Glomerular visceral epithelial cell (primary cell): ENCODE results near the gene ACTR3.

ENCODE experiments used
- DNase-seq: peaks from one replicate; pipeline ENCODE4 v3.0.0-alpha.2; 2016; ENCODE audit errors: extremely low spot score

ACTR3 gene

DNA sequence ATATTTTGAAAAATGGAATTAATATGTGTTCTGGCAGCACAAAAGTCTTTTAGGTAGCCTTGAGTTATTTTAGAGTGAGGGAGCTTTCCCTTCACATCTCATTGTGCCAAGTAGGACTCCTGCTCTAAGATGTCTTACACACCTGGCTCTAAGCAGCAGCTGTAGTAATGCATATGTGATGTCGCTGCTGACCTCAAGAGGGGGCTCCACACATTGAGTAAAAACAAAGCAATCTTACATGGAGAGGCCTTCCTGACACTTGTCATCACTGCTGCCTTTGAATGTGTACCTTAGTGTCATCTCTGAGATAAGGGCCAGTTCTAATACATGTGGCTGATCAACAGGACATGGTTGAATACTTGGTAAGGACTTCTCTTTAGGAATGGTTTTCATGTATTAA, 75.8 kb downstream of the ACTR3 start:
- DNase-seq = peak; percentile 60

DNA sequence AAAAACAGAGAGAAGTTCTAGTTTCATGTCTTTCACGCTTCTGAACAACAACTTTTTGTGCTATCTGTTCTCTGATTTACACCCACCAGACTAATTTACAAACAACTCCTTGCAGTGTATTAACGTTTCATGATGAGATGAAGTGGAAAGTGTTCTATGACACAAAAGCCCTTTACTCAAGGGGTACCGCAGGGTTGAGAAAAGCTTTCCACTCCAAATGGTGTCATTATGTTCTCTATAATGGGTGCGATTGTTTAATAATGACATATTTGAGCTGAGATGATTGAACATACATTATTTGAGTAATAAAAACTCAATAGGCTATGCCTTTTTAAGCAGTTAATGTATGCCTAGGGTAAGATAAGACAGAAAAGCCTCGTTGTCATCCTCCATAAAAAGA, 76.3 kb downstream of the ACTR3 start:
- no peak for DNase-seq

DNA sequence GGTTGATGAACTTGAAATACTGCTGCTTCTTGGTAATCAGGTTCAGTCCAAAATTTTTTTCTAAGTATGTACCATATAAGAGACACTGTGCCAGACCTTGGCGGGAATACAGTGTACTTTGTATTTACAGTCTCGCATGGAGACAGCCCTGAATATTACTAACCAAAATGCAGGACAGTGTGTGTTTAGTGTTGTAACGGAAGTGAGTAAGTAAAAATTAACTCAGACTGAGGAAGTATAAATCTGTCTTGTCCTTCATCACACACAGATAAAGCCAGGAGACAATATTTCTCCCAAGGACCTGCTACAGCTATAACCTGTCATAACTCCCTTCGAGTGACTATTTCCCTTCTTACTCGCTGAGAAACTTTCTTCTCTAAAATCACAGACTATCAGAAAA, 76.9 kb downstream of the ACTR3 start:
- peak; percentile 36 for DNase-seq

DNA sequence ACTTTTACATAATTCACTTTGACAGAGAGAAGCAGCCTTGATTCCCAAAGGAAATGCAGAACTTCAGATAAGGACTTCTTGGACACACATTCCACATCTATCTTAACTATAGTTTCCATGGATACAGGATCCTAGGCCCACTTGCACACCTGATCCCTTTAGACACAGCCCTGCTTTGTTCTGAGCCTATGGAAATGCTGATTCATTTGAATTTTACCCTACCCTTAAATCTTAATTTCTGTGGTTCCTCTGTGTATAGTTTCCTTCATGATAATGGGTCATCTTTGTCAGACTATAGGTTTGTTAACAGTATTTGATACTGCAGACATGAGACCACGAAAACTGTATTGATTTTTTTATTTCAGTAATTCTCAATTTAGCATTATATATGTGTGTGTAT, 77.4 kb downstream of the ACTR3 start:
- DNase-seq = no peak

DNA sequence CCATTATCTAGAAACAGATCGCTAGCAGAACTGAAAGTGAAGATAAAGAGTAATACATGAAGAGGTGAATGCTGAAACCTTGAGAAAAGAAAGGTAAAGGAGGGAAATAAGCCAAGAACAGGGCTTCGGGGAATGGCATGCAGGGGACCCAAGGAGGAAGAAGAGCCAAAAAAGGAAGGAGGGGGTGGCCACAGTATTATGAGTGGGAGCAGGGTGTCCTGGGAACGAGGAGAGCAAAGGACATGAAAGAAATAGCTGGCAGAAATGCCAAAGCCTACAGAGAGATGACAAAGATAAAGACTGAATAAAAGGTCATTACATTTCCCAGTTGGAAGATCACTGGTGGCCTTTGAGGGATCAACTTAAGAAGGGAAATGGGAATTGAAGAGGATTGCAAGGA, 82.9 kb downstream of the ACTR3 start:
- no peak for DNase-seq

DNA sequence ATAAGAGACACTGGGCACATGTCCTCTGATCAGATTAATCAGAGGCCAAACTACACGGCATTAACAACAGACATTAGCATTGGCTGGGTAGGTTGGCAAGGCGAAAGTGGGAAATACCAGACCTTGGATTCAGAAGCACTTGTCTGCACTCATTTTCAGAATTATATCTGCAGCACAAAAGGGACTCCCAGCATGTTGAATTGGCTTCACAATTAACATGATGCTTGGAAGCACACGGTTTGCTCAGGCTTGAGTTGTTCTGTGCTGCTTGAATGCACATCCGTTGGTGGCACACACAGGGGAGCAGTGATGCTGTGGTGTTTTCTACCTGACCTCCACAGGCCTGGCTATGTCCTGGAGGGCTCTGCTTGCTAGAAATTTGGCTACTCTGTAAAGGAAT, 83.9 kb downstream of the ACTR3 start:
- no peak for DNase-seq

DNA sequence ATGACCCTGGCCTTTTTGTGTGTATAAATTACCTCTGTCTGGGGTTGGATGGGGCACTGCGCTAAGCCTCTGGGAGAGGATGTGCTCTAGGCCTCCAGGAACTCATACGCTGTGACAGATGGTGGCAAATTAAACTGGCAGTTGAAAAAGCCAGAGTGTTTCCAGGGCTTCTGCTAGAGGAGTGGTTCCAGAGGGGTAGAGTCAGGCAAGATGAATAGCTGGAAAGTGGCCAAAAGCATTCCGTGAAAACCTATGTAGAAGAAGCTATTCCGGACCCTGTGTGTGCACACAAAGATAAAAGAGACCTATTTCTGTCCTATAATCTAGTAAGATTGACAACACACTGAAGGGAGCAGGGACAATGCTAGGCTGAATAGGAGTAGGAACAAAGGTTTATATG, 84.8 kb downstream of the ACTR3 start:
- DNase-seq = no peak

DNA sequence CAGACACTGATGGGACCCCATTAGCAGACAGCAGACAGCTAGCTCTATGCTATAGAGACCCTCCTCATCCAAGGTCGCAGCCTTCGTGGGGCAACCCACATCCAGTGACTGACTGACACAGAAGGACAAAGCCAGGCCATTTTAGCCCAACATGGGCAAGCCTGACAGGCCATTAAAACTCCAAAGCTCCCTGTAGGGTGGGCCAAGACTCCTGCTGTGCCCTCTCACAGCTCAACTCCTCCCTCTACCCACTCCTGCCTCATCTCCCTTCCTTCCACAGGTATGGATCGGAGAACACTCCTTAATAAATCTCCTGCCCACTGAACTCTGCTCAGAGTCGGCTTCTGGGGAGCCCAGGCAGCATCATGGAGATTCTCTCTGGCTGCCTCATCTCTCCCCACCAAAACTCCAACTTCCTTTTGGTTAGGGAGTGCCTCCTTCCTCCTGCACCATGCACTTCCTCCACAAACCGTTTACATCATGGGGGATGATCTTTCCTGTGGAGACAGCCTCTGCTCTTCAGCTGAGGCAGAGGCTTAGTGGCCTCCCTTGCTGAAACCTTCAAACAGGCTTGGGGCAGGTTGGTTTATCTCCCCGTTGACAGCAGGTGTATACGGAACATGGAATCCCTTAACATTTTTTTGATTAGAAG, 86.5 kb downstream of the ACTR3 start:
- no peak for DNase-seq

DNA sequence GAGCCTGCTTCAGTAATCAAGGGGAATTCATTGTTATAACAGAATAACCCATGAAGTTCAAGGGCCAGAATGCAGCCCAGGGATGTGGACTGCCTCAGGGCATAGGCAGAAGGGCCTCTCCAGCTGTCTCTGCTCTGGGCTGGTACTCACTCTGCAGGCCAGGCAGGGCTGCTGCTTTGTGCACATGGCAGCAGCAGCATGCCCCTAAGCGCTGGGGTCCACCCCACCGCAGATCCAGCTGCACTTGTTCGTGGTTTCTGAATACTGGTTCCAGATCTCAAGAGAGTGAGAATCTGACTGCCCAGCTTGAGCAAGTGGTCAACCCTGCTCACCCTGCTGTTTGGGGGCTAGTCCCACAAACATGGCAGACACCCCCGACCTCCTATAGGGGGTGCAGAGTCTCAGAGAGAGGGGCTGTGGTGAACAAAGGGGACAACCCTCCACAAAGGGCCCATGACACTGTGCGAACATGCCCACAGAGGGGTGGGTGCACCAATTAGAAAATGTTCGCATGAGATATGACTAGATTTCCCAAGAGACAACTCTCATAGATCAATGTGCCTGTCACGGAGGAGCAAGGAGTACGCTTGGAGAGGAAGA, 87.3 kb downstream of the ACTR3 start:
- DNase-seq = no peak

DNA sequence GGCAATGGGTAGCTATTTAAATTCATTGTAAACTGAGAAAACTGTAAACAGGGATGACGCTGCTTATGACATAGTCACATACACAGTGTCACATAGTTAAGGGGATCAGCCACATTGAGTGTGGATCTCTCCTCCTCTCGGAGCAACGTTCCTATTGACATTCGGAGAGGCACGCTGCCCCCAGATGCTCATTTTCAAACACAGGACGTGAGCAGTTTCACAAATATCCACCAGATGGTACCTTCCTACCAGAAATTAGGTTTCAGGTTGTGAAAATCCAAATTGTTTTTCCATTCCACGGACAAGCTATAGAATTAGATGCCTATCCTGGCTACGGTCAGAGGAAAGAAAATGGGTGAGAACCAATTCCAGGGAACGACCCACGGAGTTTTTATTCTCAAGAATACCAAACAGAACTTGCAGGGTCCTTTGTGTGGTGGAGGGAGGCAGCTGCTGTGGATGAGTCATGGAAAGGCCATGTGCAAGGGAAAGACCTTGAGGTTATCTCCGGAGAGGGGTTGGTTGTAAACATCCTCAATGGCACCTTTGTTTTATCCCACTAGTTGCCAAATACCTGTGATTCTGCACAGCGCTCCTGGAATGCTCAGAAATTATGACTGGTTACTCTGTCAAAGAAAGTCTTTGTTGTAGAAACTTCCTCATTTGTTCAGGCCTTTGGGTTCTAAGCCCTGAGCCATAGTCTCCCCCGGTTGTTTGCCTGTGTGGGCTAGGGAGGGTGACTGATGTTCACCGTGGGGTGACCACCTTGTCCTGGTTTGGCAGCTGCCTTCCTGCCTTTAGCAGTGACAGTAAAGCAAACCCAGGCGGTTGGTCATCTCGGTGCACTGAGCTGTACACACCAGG, 88.0 kb downstream of the ACTR3 start:
- peak; percentile 34 for DNase-seq

DNA sequence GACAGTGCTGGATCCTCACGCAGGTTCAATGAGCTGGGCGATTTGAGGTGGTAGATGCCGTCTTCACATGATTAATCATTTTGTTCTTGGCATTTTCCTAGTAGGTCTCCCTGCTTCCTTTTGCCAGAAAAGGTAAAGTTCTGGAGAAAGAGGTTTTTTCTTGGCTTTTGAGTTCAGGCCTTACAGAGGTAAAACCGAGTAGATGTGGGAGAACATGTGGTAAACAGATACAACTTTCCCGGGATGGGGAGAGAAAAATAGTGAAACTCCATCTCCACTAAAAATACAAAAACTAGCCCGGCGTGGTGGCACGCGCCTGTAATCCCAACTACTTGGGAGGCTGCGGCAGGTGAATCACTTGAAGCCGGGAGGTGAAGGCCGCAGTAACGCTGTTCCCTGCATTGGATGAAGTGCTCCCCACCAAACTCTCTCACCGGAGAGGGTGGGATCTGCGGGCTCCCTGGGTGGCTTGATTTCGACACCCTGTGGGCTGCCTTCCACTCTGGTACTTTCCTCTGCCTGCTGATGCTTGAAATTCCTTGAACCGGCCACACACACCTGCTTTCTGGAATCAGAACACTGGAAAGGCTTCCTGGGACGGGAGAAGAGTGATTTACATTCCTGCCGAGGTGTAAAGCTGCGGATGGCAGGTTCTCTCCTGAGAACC, 88.8 kb downstream of the ACTR3 start:
- peak; percentile 18 for DNase-seq

DNA sequence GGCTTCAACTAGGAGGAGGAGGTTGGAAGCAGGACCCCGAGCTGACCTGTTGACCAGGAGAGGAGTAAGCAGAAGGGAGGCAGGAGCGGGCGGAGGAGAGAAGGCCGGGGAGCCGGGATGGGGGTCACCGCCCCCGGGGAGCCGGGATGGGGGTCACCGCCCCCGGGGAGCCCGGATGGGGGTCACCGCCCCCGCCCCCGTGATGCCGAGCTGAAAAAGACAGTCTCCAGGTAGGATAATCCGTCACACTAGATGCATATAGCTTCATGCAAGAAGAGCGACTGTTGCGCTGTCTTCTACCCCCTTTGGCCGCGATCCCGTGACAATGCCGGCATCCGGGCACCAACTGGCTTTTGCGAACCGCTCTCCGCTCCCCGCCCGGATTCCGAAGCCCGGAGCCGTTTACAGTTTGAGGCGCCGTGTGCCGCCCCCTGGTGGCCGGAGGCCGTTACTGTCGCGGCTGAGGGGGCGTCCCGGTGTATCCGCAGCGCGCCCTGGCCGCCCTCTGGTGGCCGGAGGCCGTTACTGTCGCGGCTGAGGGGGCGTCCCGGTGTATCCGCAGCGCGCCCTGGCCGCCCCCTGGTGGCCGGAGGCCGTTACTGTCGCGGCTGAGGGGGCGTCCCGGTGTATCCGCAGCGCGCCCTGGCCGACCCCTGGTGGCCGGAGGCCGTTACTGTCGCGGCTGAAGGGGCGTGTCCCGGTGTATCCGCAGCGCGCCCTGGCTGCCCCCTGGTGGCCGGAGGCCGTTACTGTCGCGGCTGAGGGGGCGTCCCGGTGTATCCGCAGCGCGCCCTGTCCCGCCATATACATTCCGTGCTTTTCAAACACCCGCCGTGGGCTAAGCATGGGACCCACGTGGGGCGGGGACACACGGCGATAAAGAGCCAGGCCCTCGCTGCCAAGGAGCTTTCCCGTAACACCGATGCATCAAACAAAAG, 89.6 kb downstream of the ACTR3 start:
- no peak for DNase-seq

DNA sequence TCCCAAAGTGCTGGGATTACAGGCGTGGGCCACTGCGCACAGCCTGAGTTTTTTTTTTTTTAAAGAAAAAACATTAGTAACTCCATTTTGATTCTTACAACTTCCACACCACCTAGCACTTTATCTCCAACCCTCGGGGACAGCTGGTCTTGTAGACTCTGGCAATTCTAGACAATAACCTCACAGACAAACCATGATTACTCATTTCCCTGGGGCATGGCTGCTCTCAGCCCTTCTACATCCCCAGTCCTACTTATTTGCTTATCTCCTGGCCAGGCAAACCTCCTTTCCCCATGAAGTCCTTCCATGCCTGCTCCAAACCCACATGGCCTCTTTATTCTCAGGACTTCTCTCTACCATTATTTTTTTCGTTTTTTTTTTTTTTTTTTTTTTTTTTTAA, 91.1 kb downstream of the ACTR3 start:
- DNase-seq = no peak

DNA sequence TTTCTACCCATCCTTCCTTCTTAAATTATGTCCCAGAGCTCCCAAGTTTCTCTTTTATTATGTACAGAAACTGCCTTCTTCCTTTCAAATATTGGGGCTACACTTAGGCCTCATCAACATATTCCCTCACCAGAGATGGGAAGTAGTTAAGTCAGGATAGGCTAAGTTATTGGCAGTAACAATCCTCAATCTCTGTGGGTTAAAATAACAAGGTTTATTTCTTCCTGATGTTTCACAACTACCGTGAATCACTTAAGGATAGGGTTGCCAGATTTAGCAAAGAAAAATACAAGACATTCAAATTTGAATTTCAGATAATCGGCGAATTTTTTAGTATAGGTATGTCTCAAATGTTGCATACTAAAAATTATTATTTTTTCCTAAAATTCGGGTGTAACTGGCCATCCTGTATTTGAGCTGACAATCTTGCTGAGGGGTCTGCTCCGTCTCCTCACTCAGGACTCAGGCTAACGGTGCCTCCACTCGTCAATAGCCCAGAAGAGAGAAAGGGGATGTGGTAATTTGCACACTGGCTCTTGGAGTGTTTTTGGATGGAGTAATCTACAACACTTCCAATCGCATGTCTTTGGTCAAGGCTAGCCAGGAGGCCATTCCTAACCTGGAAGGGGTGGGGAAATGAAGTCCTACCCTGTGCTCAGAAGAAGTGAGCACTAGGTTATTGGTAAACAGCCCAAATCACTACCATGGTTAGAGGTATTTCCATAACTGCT, 91.7 kb downstream of the ACTR3 start:
- DNase-seq = no peak

DNA sequence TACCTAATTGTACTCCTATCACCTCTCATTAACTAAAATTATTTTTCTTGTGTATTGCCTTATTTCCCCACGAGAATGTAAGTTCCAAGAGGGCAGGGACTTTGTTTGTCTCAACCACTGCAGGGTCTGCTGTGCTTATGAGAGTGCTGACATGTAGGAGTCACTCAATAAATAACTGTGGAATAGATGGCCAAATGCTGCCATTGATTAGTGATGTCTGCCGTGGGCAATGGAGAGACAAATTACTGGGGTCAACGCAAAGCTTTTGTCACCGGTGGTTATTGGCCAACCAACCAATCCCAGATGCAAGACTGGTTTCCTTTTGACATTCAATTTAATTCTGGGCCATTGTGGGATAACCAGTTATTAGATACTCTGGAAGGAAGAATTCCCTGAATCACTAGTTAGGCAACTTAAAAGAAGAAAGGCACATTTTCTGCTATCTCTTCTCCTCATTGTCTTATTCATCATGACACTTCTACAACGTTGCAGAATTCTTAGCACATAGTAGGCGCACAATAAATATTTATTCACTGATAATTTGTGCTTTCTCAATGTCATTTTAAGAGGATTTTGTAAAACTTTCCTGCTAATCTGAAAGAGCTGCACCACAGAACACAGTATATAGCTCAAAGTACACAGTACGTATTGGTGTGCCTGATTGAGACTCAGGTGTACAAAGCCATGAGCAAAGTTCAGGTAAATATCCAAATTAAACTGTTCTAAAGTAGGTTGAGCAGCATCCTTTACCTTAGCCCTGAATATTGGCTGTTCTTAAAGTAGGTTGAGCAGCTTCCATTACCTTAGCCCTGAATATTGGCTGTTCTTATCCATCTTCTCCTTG, 95.9 kb downstream of the ACTR3 start:
- DNase-seq = no peak

DNA sequence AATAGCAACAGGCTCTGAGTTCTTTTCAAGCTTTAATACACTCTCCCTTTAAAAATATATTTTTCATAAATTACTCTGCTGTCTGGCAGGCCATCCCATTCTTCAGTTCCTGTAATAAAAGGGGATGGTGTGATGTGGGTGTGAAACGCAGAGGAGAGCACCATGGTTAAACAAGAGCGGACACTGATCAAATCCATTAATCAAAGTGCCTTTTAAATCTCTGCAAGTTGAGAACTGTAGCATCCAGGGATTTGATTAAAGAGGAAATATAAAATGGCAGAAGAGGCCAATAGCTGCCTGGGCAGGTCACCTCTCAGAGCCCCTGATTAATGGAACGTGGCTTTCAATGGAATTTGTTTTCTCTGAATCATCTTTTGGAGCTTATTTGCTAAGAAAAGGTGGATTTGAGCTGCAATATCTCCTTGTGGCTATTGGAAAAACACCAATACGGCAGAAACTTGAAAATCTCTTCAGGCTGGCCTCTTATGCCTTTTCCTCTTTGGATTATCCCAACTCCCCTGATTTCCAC, 96.9 kb downstream of the ACTR3 start:
- no peak for DNase-seq

DNA sequence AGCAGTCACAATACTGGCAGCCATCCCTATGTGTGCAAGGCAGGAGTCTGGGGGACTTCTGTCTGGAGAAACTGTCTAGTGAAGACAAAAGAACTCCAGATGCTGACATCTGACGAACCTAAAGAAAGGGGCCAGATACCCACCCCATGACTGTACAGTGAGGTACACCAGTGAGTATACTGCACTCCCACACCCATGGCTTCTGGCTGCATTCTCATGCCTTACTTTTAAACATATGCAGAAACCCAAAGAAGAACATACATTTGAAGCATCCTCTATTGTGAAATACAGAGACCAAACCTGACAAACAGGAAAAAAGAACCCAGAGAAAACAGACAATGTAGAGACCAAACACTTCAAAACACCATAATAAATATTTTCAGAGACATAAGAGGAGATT, 102.2 kb downstream of the ACTR3 start:
- DNase-seq = no peak

DNA sequence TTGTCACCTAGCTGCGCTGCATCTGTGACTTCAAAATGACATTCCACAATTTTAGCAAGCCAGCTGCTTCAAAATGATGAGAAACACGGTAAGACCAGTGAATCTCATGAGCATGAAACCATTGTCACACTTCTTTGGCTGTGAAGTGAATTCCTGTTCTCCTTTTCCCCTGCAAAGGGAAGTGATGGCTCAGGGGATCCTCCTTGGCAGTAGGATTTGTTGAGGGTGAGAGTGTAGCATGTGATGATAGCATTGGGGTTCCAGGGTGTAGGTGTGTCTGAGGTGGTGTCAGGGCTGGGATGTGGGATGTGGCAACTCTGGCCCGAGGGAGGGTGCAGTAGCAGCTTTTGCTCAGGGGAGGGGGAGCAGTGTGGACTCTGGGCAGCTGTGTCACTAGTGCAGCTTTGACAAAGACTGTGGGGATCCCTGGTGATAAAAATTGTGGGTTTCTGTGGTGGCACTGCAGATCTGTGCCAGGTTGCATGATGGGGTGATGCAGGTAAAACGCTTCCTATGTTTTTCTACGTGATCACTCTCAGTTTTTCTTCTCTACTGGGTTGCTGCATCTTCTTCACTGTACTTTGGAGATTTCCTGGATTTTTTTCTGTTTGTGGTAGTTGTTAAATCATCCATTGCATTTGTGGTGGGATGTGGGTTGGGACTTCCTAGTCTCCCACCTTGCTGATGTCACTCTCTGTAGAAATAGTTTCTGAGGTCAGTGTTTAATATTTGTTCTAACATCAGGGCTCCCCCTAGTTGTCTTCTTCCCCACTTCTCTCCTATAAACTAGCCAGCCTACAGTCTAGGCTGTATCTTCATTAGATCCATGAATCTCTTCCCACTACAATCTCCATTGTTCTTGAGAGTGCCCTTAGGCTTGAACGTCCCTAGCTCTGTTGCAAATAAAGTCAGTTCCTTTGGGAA, 107.0 kb downstream of the ACTR3 start:
- DNase-seq = peak; percentile 61
